ENCODE data around the gene NECTIN1.

Gene NECTIN1

GRCh38 chr11:119676461-119677020 lies 52.5 kb downstream of the NECTIN1 start:
- DNase-seq (ENCODE audit: low read depth in 1 of 2, low spot score in 1 of 2), result no peak

- peak in 1 of 2 donors; percentile 6 for DNase-seq (ENCODE audit: low read depth in 1 of 2, low spot score in 1 of 2)
Measured at GRCh38 chr11:119673759-119674336, 55.2 kb downstream of the NECTIN1 start.

DNA sequence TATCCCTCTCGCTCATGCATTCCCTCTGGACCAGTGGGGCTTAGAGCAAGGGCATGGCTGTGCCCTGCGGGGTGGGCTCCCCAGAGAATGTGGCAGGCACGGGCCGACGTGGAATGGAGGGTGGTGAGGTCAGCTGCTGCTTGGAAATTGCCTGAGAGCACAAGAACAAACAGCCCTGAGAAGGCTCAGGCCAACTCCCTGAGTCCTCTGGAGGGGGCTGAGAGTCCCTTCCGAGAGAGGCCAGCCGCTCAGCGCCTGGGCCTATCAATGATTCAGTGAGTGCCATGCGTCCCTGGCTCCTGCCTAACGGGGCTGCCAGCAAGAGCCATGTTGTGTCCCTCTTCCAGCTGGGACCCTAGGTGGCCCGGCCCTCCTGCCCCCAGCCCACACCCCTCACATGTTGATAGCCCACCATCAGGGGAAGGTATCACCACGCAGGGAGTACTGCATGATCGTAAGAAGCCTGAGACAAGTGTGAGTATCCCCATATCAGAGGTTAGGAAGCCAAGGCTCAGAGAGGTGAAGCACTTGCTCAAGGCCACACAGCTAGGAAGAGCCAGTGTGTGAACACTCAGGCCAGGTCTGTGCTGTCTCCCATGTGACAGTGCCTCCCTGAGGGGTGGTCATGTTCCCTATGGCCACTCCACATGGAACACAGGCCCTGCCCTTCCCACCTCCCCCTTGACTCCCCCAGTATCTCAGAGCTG lies 55.8 kb downstream of the NECTIN1 start:
- no peak for DNase-seq (ENCODE audit: low read depth in 1 of 2, low spot score in 1 of 2)

DNA sequence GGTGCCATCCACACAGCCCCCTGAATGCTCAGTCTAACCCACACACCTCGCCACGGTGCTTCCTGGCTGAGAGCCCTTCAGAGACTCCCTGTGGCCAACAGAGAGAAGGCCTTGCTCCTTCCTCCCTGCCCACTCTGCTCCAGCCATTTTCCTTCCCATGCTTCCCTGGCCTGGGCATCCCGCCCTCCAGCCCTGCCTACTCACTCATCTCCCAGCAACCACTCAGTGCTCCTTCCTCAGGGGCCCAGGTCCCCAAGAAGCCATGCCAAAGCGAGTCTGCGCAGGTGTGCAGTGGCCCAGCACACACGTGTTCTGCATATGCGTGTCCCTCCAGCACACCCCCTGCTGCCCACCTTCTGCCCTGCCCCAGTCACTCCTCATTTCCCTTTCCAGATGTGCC lies 56.4 kb downstream of the NECTIN1 start:
- no peak for DNase-seq (ENCODE audit: low read depth in 1 of 2, low spot score in 1 of 2)

GRCh38 chr11:119671561-119672015 lies 57.4 kb downstream of the NECTIN1 start:
- DNase-seq (ENCODE audit: low read depth in 1 of 2, low spot score in 1 of 2), result no peak

DNA sequence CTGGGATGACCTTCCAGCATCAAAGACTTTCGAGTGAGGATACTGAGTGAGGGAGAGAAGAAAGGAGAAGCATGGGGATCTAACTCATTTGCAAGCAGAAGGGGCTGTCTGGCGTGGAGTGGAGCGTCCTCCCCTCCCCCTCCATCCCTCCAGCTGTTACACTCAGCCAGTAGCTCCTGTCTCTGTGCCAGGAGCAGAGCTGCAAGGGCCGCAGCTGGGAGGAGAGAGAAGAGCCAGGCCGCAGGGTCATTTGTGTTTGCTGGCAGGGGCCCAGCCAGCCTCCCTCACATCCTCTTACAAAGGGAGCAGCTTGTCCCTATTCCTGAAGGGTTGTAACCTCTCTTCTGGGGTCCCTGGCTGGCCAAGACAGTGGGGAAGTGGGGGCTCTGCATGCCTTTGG lies 57.9 kb downstream of the NECTIN1 start:
- no peak for DNase-seq (ENCODE audit: low read depth in 1 of 2, low spot score in 1 of 2)

GRCh38 chr11:119669487-119669886 lies 59.5 kb downstream of the NECTIN1 start:
- DNase-seq (ENCODE audit: low read depth in 1 of 2, low spot score in 1 of 2), result no peak

DNA sequence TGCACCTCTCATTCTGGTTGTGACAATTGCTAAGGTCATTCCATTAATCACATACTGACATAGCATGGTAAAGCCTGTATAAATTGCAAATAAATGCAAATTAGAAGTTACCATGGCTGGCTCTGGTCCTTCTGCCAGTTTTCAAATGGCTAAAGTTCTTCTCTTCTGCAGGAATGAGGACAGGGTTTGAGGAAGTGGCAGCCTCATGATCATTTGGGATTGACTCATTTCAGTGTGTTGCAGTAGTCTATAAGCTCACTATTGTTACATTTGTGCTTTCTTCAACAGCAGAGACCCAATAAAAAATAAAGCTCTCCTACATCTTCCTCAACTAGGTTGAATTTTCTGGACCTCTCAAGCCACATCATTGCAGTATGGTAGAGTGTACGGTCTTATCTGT lies 60.3 kb downstream of the NECTIN1 start:
- no peak for DNase-seq (ENCODE audit: low read depth in 1 of 2, low spot score in 1 of 2)

- DNase-seq (ENCODE audit: low read depth in 1 of 2, low spot score in 1 of 2), result peak; percentile 32 to 42
Measured at GRCh38 chr11:119666463-119667131, 62.4 kb downstream of the NECTIN1 start.

GRCh38 chr11:119666061-119666460 lies 62.9 kb downstream of the NECTIN1 start:
- no peak for DNase-seq (ENCODE audit: low read depth in 1 of 2, low spot score in 1 of 2)

DNA sequence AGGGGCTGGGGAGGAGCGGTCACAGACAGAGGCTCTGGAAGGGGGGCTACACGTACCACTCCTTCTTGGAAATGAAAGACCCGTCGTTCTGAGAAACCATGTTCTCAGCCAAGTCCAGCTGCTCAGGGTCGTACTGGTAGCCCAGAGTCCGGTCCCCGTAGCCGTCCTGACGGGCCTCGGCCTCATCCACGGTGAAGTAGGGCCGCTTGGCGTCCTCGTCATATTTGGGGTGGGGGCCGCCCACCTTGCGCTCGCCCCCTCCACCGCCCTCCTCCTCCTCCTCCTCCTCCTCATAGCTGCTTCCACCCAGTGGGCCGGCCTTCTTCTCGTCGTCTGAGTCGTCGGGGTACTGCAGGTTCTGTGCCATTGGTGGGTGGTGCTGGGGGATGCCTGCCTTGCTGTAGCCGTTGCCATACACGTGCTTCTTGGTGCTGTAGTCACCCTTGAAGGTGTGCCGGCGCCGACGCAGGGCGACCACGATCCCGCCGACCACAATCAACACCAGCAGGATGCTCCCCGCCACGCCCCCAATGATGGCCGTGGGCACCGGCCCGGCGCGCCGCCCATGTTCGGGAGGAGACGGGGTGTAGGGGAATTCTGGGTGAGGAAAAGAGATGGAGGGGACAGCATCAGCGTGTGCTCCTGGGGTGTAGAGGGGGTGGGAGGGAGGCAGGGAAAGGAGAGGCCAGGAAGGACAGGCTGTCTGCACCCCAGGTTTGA lies 64.1 kb downstream of the NECTIN1 start:
- DNase-seq (ENCODE audit: low read depth in 1 of 2, low spot score in 1 of 2), result no peak

GRCh38 chr11:119664063-119664572 lies 64.9 kb downstream of the NECTIN1 start:
- no peak for DNase-seq (ENCODE audit: low read depth in 1 of 2, low spot score in 1 of 2)

GRCh38 chr11:119663279-119663678 lies 65.7 kb downstream of the NECTIN1 start:
- no peak for DNase-seq (ENCODE audit: low read depth in 1 of 2, low spot score in 1 of 2)

DNA sequence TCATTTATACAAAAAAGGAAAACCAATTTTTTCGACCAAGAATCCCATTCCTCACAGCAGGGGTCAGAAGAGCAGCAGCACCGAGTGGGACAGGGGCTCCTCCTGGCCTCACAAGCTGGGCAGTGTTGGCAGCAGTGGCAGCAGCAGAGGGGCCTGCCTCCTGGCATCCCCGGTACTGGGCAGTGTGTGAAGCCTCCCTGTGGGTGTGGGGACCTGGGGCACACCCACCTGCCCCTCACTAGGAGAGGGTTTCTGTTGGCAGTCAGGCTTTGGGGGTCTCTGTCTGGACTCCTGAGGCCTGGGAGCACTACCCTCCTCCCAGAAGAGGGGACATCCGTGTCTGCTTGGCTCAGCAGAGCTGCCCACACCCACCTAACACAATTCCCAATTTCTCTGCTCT lies 67.8 kb downstream of the NECTIN1 start:
- no peak for DNase-seq (ENCODE audit: low read depth in 1 of 2, low spot score in 1 of 2)

- DNase-seq (ENCODE audit: low read depth in 1 of 2, low spot score in 1 of 2), result no peak
Measured at GRCh38 chr11:119659971-119660723, 68.9 kb downstream of the NECTIN1 start.

- DNase-seq (ENCODE audit: low read depth in 1 of 2, low spot score in 1 of 2), result no peak
Measured at GRCh38 chr11:119652907-119653659, 75.9 kb downstream of the NECTIN1 start.

GRCh38 chr11:119651802-119652584 lies 77.0 kb downstream of the NECTIN1 start:
- DNase-seq (ENCODE audit: low read depth in 1 of 2, low spot score in 1 of 2), result no peak

GRCh38 chr11:119650251-119650650 lies 78.7 kb downstream of the NECTIN1 start:
- DNase-seq (ENCODE audit: low read depth in 1 of 2, low spot score in 1 of 2), result no peak

GRCh38 chr11:119647254-119647653 lies 81.7 kb downstream of the NECTIN1 start:
- no peak for DNase-seq (ENCODE audit: low read depth in 1 of 2, low spot score in 1 of 2)
